Heart left ventricle (tissue), 16 donors: ENCODE results near the gene SPATA7. TPM values are rescaled to one million over a fixed set of nuclear protein-coding genes. Genes with fewer than 3 reads are reported as not detected.

Experiments
- ATAC-seq, 4 donors: fragments of 200-7000 bp; cut with Tn5 transposase; one replicate each; pipeline ENCODE4 v1.9.1; 2020 to 2022; ENCODE audit warnings: moderate library complexity in 4 of 4, mild to moderate bottlenecking in 3 of 4, moderate number of reproducible peaks in 1 of 4
- DNase-seq, 5 donors: peaks; one replicate each; pipeline ENCODE4 v3.0.0-alpha.2; 2020
- H3K27ac ChIP-seq, 12 donors: fragments of 200-600 bp; sonication (generic) in 4 of 12; one replicate each; pipeline versions ENCODE4 v1.5.0 to v1.8.0; 2016 to 2022; ENCODE audit warnings: mild to moderate bottlenecking in 2 of 12
- H3K27me3 ChIP-seq, 9 donors: fragments of 200-600 bp; sonication (generic) in 2 of 9; one replicate each; pipeline versions ENCODE4 v1.5.1 to v1.8.0; 2016 to 2022; ENCODE audit warnings: mild to moderate bottlenecking in 3 of 9
- H3K36me3 ChIP-seq, 9 donors: fragments of 200-600 bp; sonication (generic) in 2 of 9; one replicate each; pipeline versions ENCODE4 v1.5.0 to v1.8.0; 2018 to 2022; ENCODE audit warnings: mild to moderate bottlenecking in 2 of 9
- H3K4me1 ChIP-seq, 12 donors: fragments of 200-600 bp; sonication (generic) in 4 of 12; one replicate each; pipeline versions ENCODE4 v1.5.0 to v1.8.0; 2016 to 2022; ENCODE audit warnings: mild to moderate bottlenecking in 3 of 12
- H3K4me3 ChIP-seq, 12 donors: fragments of 200-600 bp; sonication (generic) in 4 of 12; one replicate each; pipeline versions ENCODE4 v1.5.0 to v1.8.0; 2017 to 2022; ENCODE audit warnings: mild to moderate bottlenecking in 9 of 12, moderate library complexity in 4 of 12
- H3K9me3 ChIP-seq, 12 donors: fragments of 200-600 bp; sonication (generic) in 4 of 12; one replicate each; pipeline versions ENCODE4 v1.5.0 to v1.8.0; 2016 to 2022; ENCODE audit warnings: mild to moderate bottlenecking in 1 of 12
- CTCF ChIP-seq, 12 donors: fragments of 200-600 bp; sonication (generic) in 4 of 12; IDR thresholded peaks; one replicate each; pipeline versions ENCODE4 v1.5.0 to v1.8.0; 2018 to 2022; ENCODE audit warnings: antibody characterized with exemption in 12 of 12, mild to moderate bottlenecking in 5 of 12
- POLR2A ChIP-seq, 2 donors: fragments of 450-650 bp; IDR thresholded peaks; one replicate each; pipeline ENCODE4 v1.6.1; 2017; ENCODE audit warnings: antibody characterized with exemption in 2 of 2, mild to moderate bottlenecking in 2 of 2, moderate library complexity in 2 of 2
- WGBS, 4 donors: extraction: QIAGEN DNeasy Blood & Tissue Kit in 2 of 4; methylation state at CpG; one replicate each; pipeline versions ENCODE4 v1.1.5 to v1.1.7; 2013 to 2018; 5-methylcytosine and 5-hydroxymethylcytosine counted together
- intact Hi-C, 10 donors: fragments of 100-400 bp; cut with DNase I; formaldehyde crosslinking; loops; one replicate each; pipeline versions ENCODE4 v1.11.1 to v1.14.2; 2022
- polyA plus RNA-seq, 2 donors: library from polyadenylated mRNA; stranded (reverse); fragments of 200-250 nt; gene quantifications; one replicate each; pipeline ENCODE4 v1.2.3, GENCODE V29; 2013
- total RNA-seq, 9 donors: library from RNA; depleted of rRNA in 2 of 9; stranded (reverse); fragments of >200 nt in 2 of 9; fragmentation: NEBNext Ultra II Directional in 3 of 9; extraction: Animal tissue kit (Norgen Biotek cat#: 25700) in 3 of 9; gene quantifications; one replicate each; pipeline versions ENCODE4 v1.1.0 to v1.2.4, GENCODE V29; 2016 to 2023
- donor health status: ischemic (EF 13 %, LVEDD 7.1; RV severe dilation, severe dysfunction).
- donor health status: healthy with polysubstance abuse.
- donor health status: DM: no; HTN: yes; CAD: no.
- donor health status: DM: no; HTN: no; CAD: no.
- donor health status: ischemic (EF 25% LVEDD 6.9; RV normal size, moderate dysfunction).
- donor health status: ischemic (EF 25% LVEDD 5.7; RV mildly dilated, moderate dysfunction).
- donor health status: healthy.
- donor health status: DM: yes; HTN: yes; CAD: no.
- donor health status: ischemic (EF 35%, LVEDD 5.7; RV mildly dilated, moderate dysfunction).
- donor health status: nonischemic (EF 11% LVEDD 7.7; RV severe dilation, severe dysfunction).
- donor health status: DM: yes; HTN: yes; CAD: no.
- donor health status: PGD.
- donor health status: ischemic (EF 29% LVEDD 5.4; RV normal size, mild dysfunction).
- donor health status: nonischemic (EF 23%, LVEDD 6.1; RV moderate dilation, normal function).

The SPATA7 gene
- total and polyA plus RNA-seq, 11 donors = 3.1 to 15.1 (median 8.2) TPM

- intact Hi-C loops = no loop called here
- no peaks in the 10 kb centered on the region for H3K27me3 ChIP-seq
- no peak overlapping the region for H3K4me3 ChIP-seq
- no peak overlapping the region for H3K27ac ChIP-seq
- H3K9me3 ChIP-seq = peaks cover 0 to 9% (median 0%) of the 10 kb centered on the region in 12 donors
- 88 to 93% (median 91%) methylated on average over 5 of the region's 5 CpGs for WGBS, 4 donors
- TF ChIP-seq CTCF (IDR thresholded peaks at IDR 0.05) (peak in 2 of 12 donors; percentile 15 to 23), POLR2A (IDR thresholded peaks at IDR 0.05) (no peak)
- no peaks in the 10 kb centered on the region for H3K4me1 ChIP-seq
- peaks cover 0 to 63% (median 23%) of the 10 kb centered on the region in 9 donors for H3K36me3 ChIP-seq
- DNase-seq (no peak), ATAC-seq (no peak)
Observed at GRCh38 chr14:88437658-88438057, 52.2 kb downstream of the SPATA7 start.

GRCh38 chr14:88439088-88439487, 53.6 kb downstream of the SPATA7 start:
- Histone ChIP-seq H3K27me3 (no peaks in the 10 kb centered on the region), H3K36me3 (peaks cover 0 to 54% (median 17%) of the 10 kb centered on the region in 9 donors), H3K4me3 (no peak overlapping the region), H3K27ac (no peak overlapping the region), H3K4me1 (no peaks in the 10 kb centered on the region), H3K9me3 (peaks cover 0 to 9% (median 0%) of the 10 kb centered on the region in 12 donors)
- intact Hi-C loops = no loop called here
- 95 to 100% (median 96%) methylated on average over 2 of the region's 2 CpGs for WGBS, 4 donors
- ATAC-seq (no peak), DNase-seq (no peak)
- no peak for TF ChIP-seq CTCF (IDR thresholded peaks at IDR 0.05)
- TF ChIP-seq POLR2A (IDR thresholded peaks at IDR 0.05) = no peak

GRCh38 chr14:88452231-88452630, 66.8 kb downstream of the SPATA7 start:
- no peaks in the 10 kb centered on the region for H3K4me1 ChIP-seq
- intact Hi-C loops = no loop called here
- WGBS, 4 donors = 92 to 98% (median 93%) methylated on average over 4 of the region's 4 CpGs
- TF ChIP-seq CTCF (IDR thresholded peaks at IDR 0.05) (no peak), POLR2A (IDR thresholded peaks at IDR 0.05) (no peak)
- ATAC-seq = no peak
- no peak for DNase-seq
- H3K9me3 ChIP-seq = peaks cover 0 to 23% (median 0%) of the 10 kb centered on the region in 12 donors
- H3K27ac ChIP-seq = no peak overlapping the region
- H3K4me3 ChIP-seq = no peak overlapping the region
- H3K27me3 ChIP-seq = no peaks in the 10 kb centered on the region
- H3K36me3 ChIP-seq = peaks cover 0 to 54% (median 7%) of the 10 kb centered on the region in 9 donors

GRCh38 chr14:88454886-88455285, 69.4 kb downstream of the SPATA7 start:
- WGBS, 4 donors = 91 to 92% (median 92%) methylated on average over 2 of the region's 2 CpGs
- Histone ChIP-seq H3K9me3 (peaks cover 0 to 36% (median 0%) of the 10 kb centered on the region in 12 donors), H3K4me1 (no peaks in the 10 kb centered on the region), H3K27me3 (no peaks in the 10 kb centered on the region), H3K27ac (no peak overlapping the region), H3K36me3 (peaks cover 0 to 50% (median 7%) of the 10 kb centered on the region in 9 donors), H3K4me3 (no peak overlapping the region)
- TF ChIP-seq CTCF (IDR thresholded peaks at IDR 0.05) = no peak
- TF ChIP-seq POLR2A (IDR thresholded peaks at IDR 0.05) = no peak
- intact Hi-C loops = no loop called here
- ATAC-seq (no peak), DNase-seq (no peak)
